Prostate gland (tissue), 1 donor: ENCODE data around the gene STXBP6.

ENCODE experiments used
- POLR2A ChIP-seq: fragments of 450-650 bp; IDR thresholded peaks from one replicate; pipeline ENCODE4 v1.6.1; 2016; ENCODE audit warnings: antibody characterized with exemption, mild to moderate bottlenecking
- POLR2AphosphoS5 ChIP-seq: sonication (generic); formaldehyde crosslinking; IDR thresholded peaks from one replicate; pipeline ENCODE4 v1.6.1; 2017; ENCODE audit warnings: antibody characterized with exemption

DNA sequence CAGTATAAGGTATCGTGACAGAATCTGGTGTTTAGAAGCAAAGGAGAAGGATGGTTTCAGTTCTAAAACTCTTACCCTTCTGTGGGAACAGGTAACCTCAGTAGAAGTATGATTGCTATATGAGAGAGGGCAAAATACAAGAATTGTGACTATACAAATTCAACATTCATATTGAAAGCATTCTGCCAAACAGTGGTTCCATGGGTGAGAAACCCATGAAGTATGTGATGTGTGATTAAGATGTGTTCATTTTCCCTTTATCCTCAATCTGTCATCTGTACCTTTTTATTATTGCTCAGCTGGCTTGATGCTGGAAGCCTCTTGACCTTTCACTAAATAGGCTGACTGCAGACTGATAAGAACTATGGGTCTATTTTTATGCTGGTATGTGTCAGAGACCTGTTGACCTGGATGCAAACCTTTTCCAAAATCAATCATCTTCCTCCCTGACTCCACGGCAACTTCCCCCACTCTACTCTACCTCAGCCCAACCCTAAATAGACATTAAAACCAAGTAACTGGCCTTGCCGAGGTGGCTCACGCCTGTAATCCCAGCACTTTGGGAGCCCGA lies 109.6 kb downstream of the STXBP6 start:
- TF ChIP-seq POLR2AphosphoS5, result no peak
- TF ChIP-seq POLR2A, result no peak
